ENCODE data around the gene CACNA2D3.

DNA sequence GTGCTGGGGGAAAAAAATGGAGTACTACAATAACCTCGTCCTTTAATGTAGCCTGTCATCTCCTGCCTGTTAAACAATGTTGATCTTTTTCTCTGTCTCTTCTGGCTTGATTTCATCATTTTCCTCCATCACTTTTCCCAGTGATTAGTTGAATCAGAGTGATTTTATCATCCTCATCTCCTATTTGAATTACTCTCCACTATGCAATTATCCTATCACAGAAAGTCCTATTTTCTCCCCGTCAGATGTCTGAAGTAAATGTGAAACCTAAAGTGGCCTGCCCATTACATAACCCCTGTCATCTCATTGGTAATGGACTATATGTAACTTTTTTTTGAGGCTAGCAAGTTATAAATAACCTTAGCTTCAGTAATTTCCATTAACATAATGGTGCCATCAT, 201.8 kb downstream of the CACNA2D3 start:
- no peak for TF ChIP-seq EZH2 (IDR thresholded peaks at IDR 0.05; ENCODE audit: low read length)
- TF ChIP-seq, protein P1, sequence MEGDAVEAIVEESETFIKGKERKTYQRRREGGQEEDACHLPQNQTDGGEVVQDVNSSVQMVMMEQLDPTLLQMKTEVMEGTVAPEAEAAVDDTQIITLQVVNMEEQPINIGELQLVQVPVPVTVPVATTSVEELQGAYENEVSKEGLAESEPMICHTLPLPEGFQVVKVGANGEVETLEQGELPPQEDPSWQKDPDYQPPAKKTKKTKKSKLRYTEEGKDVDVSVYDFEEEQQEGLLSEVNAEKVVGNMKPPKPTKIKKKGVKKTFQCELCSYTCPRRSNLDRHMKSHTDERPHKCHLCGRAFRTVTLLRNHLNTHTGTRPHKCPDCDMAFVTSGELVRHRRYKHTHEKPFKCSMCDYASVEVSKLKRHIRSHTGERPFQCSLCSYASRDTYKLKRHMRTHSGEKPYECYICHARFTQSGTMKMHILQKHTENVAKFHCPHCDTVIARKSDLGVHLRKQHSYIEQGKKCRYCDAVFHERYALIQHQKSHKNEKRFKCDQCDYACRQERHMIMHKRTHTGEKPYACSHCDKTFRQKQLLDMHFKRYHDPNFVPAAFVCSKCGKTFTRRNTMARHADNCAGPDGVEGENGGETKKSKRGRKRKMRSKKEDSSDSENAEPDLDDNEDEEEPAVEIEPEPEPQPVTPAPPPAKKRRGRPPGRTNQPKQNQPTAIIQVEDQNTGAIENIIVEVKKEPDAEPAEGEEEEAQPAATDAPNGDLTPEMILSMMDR (optimal IDR thresholded peaks at IDR 0.05 in 1 of 3, IDR thresholded peaks at IDR 0.05 in 1 of 3, conservative IDR thresholded peaks at IDR 0.05 in 1 of 3; ENCODE audit: extremely low read depth in 1 of 3, insufficient read depth in 2 of 3, low read length in 3 of 3), result no peak
